ENCODE measurements around the gene LAYN.

Gene LAYN

DNA sequence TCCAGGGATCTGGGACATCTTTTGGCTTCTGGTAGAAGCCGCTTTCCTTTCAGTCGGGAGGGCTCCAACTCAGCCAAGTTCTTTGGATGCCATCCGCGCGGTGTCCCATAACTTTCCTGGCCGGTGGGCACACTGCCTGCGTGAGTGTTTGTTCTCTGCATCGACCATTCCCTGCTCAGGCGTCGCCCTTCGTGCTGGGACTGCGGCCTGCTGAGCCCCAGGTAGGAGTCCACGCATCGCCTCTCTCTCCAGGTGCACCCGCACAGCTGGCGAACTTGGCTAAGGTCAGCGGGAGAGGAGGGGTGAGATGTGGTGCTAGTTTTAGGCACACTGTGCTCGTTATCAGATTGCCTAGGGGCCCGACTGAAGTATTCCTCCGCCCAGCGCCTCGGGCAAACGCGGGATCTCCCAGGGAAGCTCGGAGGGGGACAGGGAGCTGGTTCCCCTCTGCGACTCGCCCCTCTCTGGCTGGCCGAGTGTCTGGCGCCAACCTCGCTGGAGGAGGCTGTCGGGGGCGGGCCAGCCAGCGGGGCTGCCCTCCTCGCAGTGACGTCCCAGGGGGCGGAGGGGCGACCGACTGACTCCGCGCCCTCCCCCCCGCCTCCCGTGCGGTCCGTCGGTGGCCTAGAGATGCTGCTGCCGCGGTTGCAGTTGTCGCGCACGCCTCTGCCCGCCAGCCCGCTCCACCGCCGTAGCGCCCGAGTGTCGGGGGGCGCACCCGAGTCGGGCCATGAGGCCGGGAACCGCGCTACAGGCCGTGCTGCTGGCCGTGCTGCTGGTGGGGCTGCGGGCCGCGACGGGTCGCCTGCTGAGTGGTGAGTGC lies at the start of gene LAYN:
Gene LAYN (plus strand): TSS at position 607 of the 823 bp plus-strand sequence. CDS start 124 bp downstream, at position 731.
- H3K4me1 ChIP-seq (ENCODE audit: control insufficient read depth in 1 of 2, insufficient read depth in 2 of 2, low read length in 2 of 2) = peaks cover 0 to 6% of the 10 kb centered on the region in 2 donors
- H3K36me3 ChIP-seq (ENCODE audit: control insufficient read depth in 1 of 2, insufficient read depth in 2 of 2, low read length in 2 of 2) = no peaks in the 10 kb centered on the region
- H3K9ac ChIP-seq (ENCODE audit: low read depth in 1 of 2, low read length in 2 of 2) = peak within 1 kb of the TSS in 1 of 2 donors; percentile 37
- peak within 1 kb of the TSS; percentile 58 to 62 for H3K4me3 ChIP-seq (ENCODE audit: low read depth in 1 of 2, low read length in 2 of 2)
- H3K27ac ChIP-seq (ENCODE audit: low read depth, low read length) = peak within 1 kb of the TSS; percentile 16
- peaks cover 46 to 61% of the 10 kb centered on the region in 2 donors for H3K27me3 ChIP-seq (ENCODE audit: control insufficient read depth in 1 of 2, insufficient read depth in 2 of 2, low read length in 2 of 2)
- H3K9me3 ChIP-seq (ENCODE audit: control insufficient read depth in 1 of 2, low read length in 2 of 2) = no peaks in the 10 kb centered on the region

GRCh38 chr11:111494040-111494439 lies 46.5 kb upstream of the LAYN start:
- no peak overlapping the region for H3K4me3 ChIP-seq (ENCODE audit: low read depth in 1 of 2, low read length in 2 of 2)
- peaks cover 0 to 4% of the 10 kb centered on the region in 2 donors for H3K27me3 ChIP-seq (ENCODE audit: control insufficient read depth in 1 of 2, insufficient read depth in 2 of 2, low read length in 2 of 2)
- no peak overlapping the region for H3K9ac ChIP-seq (ENCODE audit: low read depth in 1 of 2, low read length in 2 of 2)
- H3K9me3 ChIP-seq (ENCODE audit: control insufficient read depth in 1 of 2, low read length in 2 of 2) = no peaks in the 10 kb centered on the region
- H3K36me3 ChIP-seq (ENCODE audit: control insufficient read depth in 1 of 2, insufficient read depth in 2 of 2, low read length in 2 of 2) = no peaks in the 10 kb centered on the region
- H3K4me1 ChIP-seq (ENCODE audit: control insufficient read depth in 1 of 2, insufficient read depth in 2 of 2, low read length in 2 of 2) = no peaks in the 10 kb centered on the region
- no peak overlapping the region for H3K27ac ChIP-seq (ENCODE audit: low read depth, low read length)

GRCh38 chr11:111499483-111499882 lies 41.0 kb upstream of the LAYN start:
- Histone ChIP-seq H3K9me3 (ENCODE audit: control insufficient read depth in 1 of 2, low read length in 2 of 2) (no peaks in the 10 kb centered on the region), H3K27ac (ENCODE audit: low read depth, low read length) (no peak overlapping the region), H3K36me3 (ENCODE audit: control insufficient read depth in 1 of 2, insufficient read depth in 2 of 2, low read length in 2 of 2) (no peaks in the 10 kb centered on the region), H3K4me1 (ENCODE audit: control insufficient read depth in 1 of 2, insufficient read depth in 2 of 2, low read length in 2 of 2) (no peaks in the 10 kb centered on the region), H3K27me3 (ENCODE audit: control insufficient read depth in 1 of 2, insufficient read depth in 2 of 2, low read length in 2 of 2) (peaks cover 8 to 10% of the 10 kb centered on the region in 2 donors), H3K4me3 (ENCODE audit: low read depth in 1 of 2, low read length in 2 of 2) (no peak overlapping the region), H3K9ac (ENCODE audit: low read depth in 1 of 2, low read length in 2 of 2) (no peak overlapping the region)

DNA sequence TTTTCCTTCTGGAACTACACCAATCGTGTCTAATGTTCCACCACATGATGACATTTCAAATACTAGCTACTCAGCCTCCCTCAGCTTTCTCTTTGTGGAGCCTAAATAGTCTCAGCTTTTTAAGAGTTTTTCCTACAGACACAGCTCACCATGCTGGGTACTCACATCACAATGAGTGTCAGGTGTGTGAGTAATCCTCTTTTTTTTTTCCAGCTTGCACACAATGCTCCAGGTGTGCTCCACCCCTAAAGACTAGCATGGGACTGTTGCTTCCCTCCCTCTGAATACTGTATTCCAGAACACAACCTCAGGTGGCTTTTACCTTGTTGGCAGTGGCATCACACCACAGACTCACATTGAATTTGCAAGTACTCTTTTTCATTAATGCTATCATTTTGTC lies 40.0 kb upstream of the LAYN start:
- Histone ChIP-seq H3K9me3 (ENCODE audit: control insufficient read depth in 1 of 2, low read length in 2 of 2) (no peaks in the 10 kb centered on the region), H3K27ac (ENCODE audit: low read depth, low read length) (no peak overlapping the region), H3K36me3 (ENCODE audit: control insufficient read depth in 1 of 2, insufficient read depth in 2 of 2, low read length in 2 of 2) (no peaks in the 10 kb centered on the region), H3K27me3 (ENCODE audit: control insufficient read depth in 1 of 2, insufficient read depth in 2 of 2, low read length in 2 of 2) (peaks cover 8 to 10% of the 10 kb centered on the region in 2 donors), H3K9ac (ENCODE audit: low read depth in 1 of 2, low read length in 2 of 2) (no peak overlapping the region), H3K4me3 (ENCODE audit: low read depth in 1 of 2, low read length in 2 of 2) (no peak overlapping the region), H3K4me1 (ENCODE audit: control insufficient read depth in 1 of 2, insufficient read depth in 2 of 2, low read length in 2 of 2) (no peaks in the 10 kb centered on the region)

DNA sequence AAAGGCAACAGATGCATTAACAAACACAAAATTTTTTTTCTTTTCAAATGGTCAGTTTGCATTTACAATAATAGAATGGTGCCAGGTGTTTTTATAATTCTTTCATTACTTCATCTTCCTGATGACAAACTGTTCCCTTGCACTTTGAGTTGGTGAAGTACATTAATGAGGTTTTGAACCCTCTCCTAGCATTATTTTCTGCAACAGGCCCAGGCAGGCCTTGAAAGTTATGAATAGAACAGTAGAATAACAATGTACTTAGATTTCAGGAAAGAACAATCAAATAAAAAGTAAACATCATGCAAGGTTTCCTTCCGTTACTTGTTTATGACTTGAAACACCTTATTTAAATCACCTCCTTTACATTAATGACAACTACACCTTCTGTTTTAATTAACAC lies 37.9 kb upstream of the LAYN start:
- Histone ChIP-seq H3K4me1 (ENCODE audit: control insufficient read depth in 1 of 2, insufficient read depth in 2 of 2, low read length in 2 of 2) (no peaks in the 10 kb centered on the region), H3K9me3 (ENCODE audit: control insufficient read depth in 1 of 2, low read length in 2 of 2) (no peaks in the 10 kb centered on the region), H3K27ac (ENCODE audit: low read depth, low read length) (no peak overlapping the region), H3K9ac (ENCODE audit: low read depth in 1 of 2, low read length in 2 of 2) (no peak overlapping the region), H3K4me3 (ENCODE audit: low read depth in 1 of 2, low read length in 2 of 2) (no peak overlapping the region), H3K36me3 (ENCODE audit: control insufficient read depth in 1 of 2, insufficient read depth in 2 of 2, low read length in 2 of 2) (no peaks in the 10 kb centered on the region), H3K27me3 (ENCODE audit: control insufficient read depth in 1 of 2, insufficient read depth in 2 of 2, low read length in 2 of 2) (peaks cover 8 to 10% of the 10 kb centered on the region in 2 donors)

DNA sequence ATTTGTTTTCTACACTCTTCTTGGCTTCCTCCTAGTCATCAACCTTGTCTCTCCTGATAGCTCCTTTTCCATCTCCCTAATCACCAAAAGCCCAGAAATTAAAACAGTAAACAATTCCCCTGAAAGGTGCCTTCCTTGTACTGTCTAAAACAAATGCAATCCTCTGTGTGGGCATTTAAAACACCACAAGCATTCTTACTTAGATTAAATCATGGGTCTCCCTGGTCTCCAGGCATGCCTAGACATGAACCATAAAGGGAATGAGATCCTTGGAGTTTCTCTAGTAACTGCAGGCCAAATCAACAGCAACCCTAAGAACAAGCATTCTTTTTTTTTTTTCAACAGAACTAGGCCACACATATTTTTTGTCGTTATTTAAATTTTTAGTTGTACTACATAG lies 30.2 kb upstream of the LAYN start:
- peaks cover 26 to 27% of the 10 kb centered on the region in 2 donors for H3K27me3 ChIP-seq (ENCODE audit: control insufficient read depth in 1 of 2, insufficient read depth in 2 of 2, low read length in 2 of 2)
- no peaks in the 10 kb centered on the region for H3K36me3 ChIP-seq (ENCODE audit: control insufficient read depth in 1 of 2, insufficient read depth in 2 of 2, low read length in 2 of 2)
- no peaks in the 10 kb centered on the region for H3K9me3 ChIP-seq (ENCODE audit: control insufficient read depth in 1 of 2, low read length in 2 of 2)
- no peak overlapping the region for H3K4me3 ChIP-seq (ENCODE audit: low read depth in 1 of 2, low read length in 2 of 2)
- H3K27ac ChIP-seq (ENCODE audit: low read depth, low read length) = no peak overlapping the region
- no peaks in the 10 kb centered on the region for H3K4me1 ChIP-seq (ENCODE audit: control insufficient read depth in 1 of 2, insufficient read depth in 2 of 2, low read length in 2 of 2)
- no peak overlapping the region for H3K9ac ChIP-seq (ENCODE audit: low read depth in 1 of 2, low read length in 2 of 2)

DNA sequence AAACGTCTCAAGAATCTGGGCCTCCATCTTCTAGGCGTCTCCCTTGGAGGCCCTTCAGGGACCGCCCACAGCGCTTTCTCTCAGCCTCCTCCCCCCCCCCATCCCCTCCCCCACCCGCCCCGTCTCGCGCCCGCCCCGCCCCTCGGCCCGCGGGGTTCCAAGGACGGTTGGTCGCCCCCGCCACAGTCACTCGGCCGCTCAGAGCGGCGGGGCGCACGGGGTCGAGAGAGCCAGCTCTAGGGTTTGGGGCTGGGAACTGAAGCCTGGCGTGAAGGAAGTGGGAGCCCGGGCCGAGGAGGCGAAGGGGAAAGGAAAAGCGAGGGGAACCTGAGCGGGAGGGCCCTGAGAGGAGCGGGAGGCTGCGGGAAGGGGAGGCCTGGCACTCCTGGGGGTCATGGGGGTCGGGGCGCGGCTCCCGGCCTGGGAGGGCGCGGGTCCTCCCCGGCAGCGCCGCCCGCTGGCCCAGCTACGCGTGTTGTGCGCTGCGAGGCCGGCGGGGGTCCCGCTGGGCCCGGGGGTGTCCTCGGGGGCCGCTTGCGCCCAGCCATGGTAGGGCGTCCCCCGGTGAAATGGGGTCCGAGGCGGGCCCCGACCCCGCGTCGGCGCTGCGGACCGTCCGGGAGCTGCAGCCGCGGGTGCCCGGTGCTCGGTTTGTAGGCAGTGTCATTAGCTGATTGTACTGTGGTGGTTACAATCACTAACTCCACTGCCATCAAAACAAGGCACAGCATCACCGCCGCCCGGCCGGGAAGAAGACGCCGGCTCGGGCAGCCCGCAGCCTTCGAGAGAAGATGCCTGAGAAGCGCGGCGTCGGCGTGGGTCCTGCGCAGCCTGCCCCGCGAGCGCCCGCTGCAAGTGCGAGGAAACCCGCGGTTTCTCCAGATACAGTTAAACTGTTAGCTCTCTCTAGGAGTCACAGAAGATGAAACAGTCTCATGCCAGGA lies 28.0 kb upstream of the LAYN start, which contains the start of gene BTG4:
Gene BTG4 (minus strand): TSS at position 91 of the 944 bp plus-strand sequence. CDS start 13,610 bp downstream, outside the sequence.
- no peak within 1 kb of the TSS for H3K27ac ChIP-seq (ENCODE audit: low read depth, low read length)
- no peaks in the 10 kb centered on the region for H3K9me3 ChIP-seq (ENCODE audit: control insufficient read depth in 1 of 2, low read length in 2 of 2)
- no peak within 1 kb of the TSS for H3K9ac ChIP-seq (ENCODE audit: low read depth in 1 of 2, low read length in 2 of 2)
- H3K4me3 ChIP-seq (ENCODE audit: low read depth in 1 of 2, low read length in 2 of 2) = peak within 1 kb of the TSS; percentile 26 to 51
- H3K4me1 ChIP-seq (ENCODE audit: control insufficient read depth in 1 of 2, insufficient read depth in 2 of 2, low read length in 2 of 2) = no peaks in the 10 kb centered on the region
- H3K27me3 ChIP-seq (ENCODE audit: control insufficient read depth in 1 of 2, insufficient read depth in 2 of 2, low read length in 2 of 2) = peaks cover 26 to 27% of the 10 kb centered on the region in 2 donors
- no peaks in the 10 kb centered on the region for H3K36me3 ChIP-seq (ENCODE audit: control insufficient read depth in 1 of 2, insufficient read depth in 2 of 2, low read length in 2 of 2)

GRCh38 chr11:111513240-111513605 lies 27.3 kb upstream of the LAYN start:
- Histone ChIP-seq H3K27ac (ENCODE audit: low read depth, low read length) (no peak overlapping the region), H3K27me3 (ENCODE audit: control insufficient read depth in 1 of 2, insufficient read depth in 2 of 2, low read length in 2 of 2) (peaks cover 26 to 27% of the 10 kb centered on the region in 2 donors), H3K4me3 (ENCODE audit: low read depth in 1 of 2, low read length in 2 of 2) (no peak overlapping the region), H3K36me3 (ENCODE audit: control insufficient read depth in 1 of 2, insufficient read depth in 2 of 2, low read length in 2 of 2) (no peaks in the 10 kb centered on the region), H3K9me3 (ENCODE audit: control insufficient read depth in 1 of 2, low read length in 2 of 2) (no peaks in the 10 kb centered on the region), H3K4me1 (ENCODE audit: control insufficient read depth in 1 of 2, insufficient read depth in 2 of 2, low read length in 2 of 2) (no peaks in the 10 kb centered on the region), H3K9ac (ENCODE audit: low read depth in 1 of 2, low read length in 2 of 2) (no peak overlapping the region)

GRCh38 chr11:111514216-111515031 lies 26.1 kb upstream of the LAYN start, which contains the start of gene HOATZ:
HOATZ (plus strand) TSS chr11:111514778; CDS start chr11:111514785, 7 bp downstream.
- H3K9ac ChIP-seq (ENCODE audit: low read depth in 1 of 2, low read length in 2 of 2) = no peak within 1 kb of the TSS
- no peaks in the 10 kb centered on the region for H3K9me3 ChIP-seq (ENCODE audit: control insufficient read depth in 1 of 2, low read length in 2 of 2)
- H3K4me1 ChIP-seq (ENCODE audit: control insufficient read depth in 1 of 2, insufficient read depth in 2 of 2, low read length in 2 of 2) = no peaks in the 10 kb centered on the region
- H3K4me3 ChIP-seq (ENCODE audit: low read depth in 1 of 2, low read length in 2 of 2) = no peak within 1 kb of the TSS
- H3K36me3 ChIP-seq (ENCODE audit: control insufficient read depth in 1 of 2, insufficient read depth in 2 of 2, low read length in 2 of 2) = no peaks in the 10 kb centered on the region
- no peak within 1 kb of the TSS for H3K27ac ChIP-seq (ENCODE audit: low read depth, low read length)
- H3K27me3 ChIP-seq (ENCODE audit: control insufficient read depth in 1 of 2, insufficient read depth in 2 of 2, low read length in 2 of 2) = peaks cover 26 to 27% of the 10 kb centered on the region in 2 donors
